Measurements from ENCODE around the gene SH2D6.

Gene SH2D6

GRCh38 chr2:85435220-85435958 lies 16.9 kb downstream of the SH2D6 start:
- TF ChIP-seq SIN3A (IDR thresholded peaks at IDR 0.05; ENCODE audit: borderline replicate concordance, insufficient read depth, low read length): no peak
- TF ChIP-seq TAF1 (IDR thresholded peaks at IDR 0.05; ENCODE audit: borderline replicate concordance, insufficient read depth, low read length): no peak
- TF ChIP-seq POLR2AphosphoS5 (IDR thresholded peaks at IDR 0.05; ENCODE audit: low read depth, low read length): no peak
- no peak for TF ChIP-seq REST (IDR thresholded peaks at IDR 0.05; ENCODE audit: insufficient read depth in 1 of 2, low read depth in 2 of 2, low read length in 2 of 2)
- TF ChIP-seq FOXP2 (optimal IDR thresholded peaks at IDR 0.05; ENCODE audit: borderline replicate concordance, extremely low read depth, extremely low read length, insufficient read depth): no peak

- no peak for TF ChIP-seq REST (IDR thresholded peaks at IDR 0.05; ENCODE audit: insufficient read depth in 1 of 2, low read depth in 2 of 2, low read length in 2 of 2)
- no peak for TF ChIP-seq SIN3A (IDR thresholded peaks at IDR 0.05; ENCODE audit: borderline replicate concordance, insufficient read depth, low read length)
- no peak for TF ChIP-seq TAF1 (IDR thresholded peaks at IDR 0.05; ENCODE audit: borderline replicate concordance, insufficient read depth, low read length)
- no peak for TF ChIP-seq FOXP2 (optimal IDR thresholded peaks at IDR 0.05; ENCODE audit: borderline replicate concordance, extremely low read depth, extremely low read length, insufficient read depth)
- no peak for TF ChIP-seq POLR2AphosphoS5 (IDR thresholded peaks at IDR 0.05; ENCODE audit: low read depth, low read length)
Observed at GRCh38 chr2:85435981-85436835, 17.7 kb downstream of the SH2D6 start.

GRCh38 chr2:85436836-85437487 lies 18.4 kb downstream of the SH2D6 start:
- no peak for TF ChIP-seq POLR2AphosphoS5 (IDR thresholded peaks at IDR 0.05; ENCODE audit: low read depth, low read length)
- TF ChIP-seq FOXP2 (optimal IDR thresholded peaks at IDR 0.05; ENCODE audit: borderline replicate concordance, extremely low read depth, extremely low read length, insufficient read depth): no peak
- TF ChIP-seq REST (IDR thresholded peaks at IDR 0.05; ENCODE audit: insufficient read depth in 1 of 2, low read depth in 2 of 2, low read length in 2 of 2): no peak
- TF ChIP-seq SIN3A (IDR thresholded peaks at IDR 0.05; ENCODE audit: borderline replicate concordance, insufficient read depth, low read length): no peak
- no peak for TF ChIP-seq TAF1 (IDR thresholded peaks at IDR 0.05; ENCODE audit: borderline replicate concordance, insufficient read depth, low read length)

GRCh38 chr2:85437488-85438200 lies 19.1 kb downstream of the SH2D6 start:
- TF ChIP-seq REST (IDR thresholded peaks at IDR 0.05; ENCODE audit: insufficient read depth in 1 of 2, low read depth in 2 of 2, low read length in 2 of 2) (no peak), FOXP2 (optimal IDR thresholded peaks at IDR 0.05; ENCODE audit: borderline replicate concordance, extremely low read depth, extremely low read length, insufficient read depth) (peak; percentile 91), POLR2AphosphoS5 (IDR thresholded peaks at IDR 0.05; ENCODE audit: low read depth, low read length) (peak; percentile 51; the same call in 1 of the 2 replicates)

All from PFSK-1 (cell line).